ENCODE measurements around the gene SPNS2.

The SPNS2 gene

DNA sequence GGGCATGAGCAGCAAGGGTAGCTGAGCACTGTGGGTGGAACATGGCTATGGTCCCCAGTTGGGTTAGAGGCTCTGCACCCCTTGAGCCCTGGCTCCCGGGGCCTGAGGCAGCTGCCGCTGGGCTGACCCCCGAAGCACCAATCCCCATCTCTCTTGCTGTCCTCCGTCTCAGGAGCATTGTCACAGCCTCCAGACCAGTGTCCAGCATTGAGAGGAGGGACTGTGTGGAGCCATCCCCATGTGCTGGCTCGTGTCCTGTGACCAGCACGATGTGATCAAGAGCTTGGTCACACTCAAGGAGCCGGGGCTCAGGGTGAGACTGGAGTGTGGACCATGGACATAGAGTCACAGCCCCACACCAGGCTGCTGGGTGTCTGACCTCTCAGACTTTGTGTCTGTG, 88.5 kb downstream of the SPNS2 start:
- no peak overlapping the region for H3K27ac ChIP-seq
- TF ChIP-seq, protein P1, sequence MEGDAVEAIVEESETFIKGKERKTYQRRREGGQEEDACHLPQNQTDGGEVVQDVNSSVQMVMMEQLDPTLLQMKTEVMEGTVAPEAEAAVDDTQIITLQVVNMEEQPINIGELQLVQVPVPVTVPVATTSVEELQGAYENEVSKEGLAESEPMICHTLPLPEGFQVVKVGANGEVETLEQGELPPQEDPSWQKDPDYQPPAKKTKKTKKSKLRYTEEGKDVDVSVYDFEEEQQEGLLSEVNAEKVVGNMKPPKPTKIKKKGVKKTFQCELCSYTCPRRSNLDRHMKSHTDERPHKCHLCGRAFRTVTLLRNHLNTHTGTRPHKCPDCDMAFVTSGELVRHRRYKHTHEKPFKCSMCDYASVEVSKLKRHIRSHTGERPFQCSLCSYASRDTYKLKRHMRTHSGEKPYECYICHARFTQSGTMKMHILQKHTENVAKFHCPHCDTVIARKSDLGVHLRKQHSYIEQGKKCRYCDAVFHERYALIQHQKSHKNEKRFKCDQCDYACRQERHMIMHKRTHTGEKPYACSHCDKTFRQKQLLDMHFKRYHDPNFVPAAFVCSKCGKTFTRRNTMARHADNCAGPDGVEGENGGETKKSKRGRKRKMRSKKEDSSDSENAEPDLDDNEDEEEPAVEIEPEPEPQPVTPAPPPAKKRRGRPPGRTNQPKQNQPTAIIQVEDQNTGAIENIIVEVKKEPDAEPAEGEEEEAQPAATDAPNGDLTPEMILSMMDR (conservative IDR thresholded peaks at IDR 0.05): no peak

DNA sequence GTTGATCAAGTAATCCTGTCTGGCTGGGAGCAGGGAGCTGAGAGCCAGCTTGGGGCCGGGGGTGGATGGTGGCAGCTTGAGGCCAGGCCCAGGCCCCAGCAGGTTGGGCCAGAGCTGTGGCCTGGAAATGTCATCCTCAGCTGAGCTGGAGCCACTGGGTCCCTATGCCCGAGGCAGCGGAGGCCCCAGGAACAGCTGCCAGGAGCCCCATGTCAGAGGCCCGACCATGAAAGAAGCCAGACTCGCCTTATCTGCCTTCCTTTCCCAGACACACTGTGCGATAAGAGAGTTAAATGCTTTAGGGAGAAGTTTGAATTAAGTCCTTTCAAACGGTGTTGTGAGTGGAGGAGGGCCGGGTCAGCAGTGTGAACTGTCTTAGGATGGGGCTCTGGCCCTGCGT, 89.1 kb downstream of the SPNS2 start:
- H3K27ac ChIP-seq: no peak overlapping the region
- TF ChIP-seq, protein P1 (conservative IDR thresholded peaks at IDR 0.05): no peak

- TF ChIP-seq, protein P1 (conservative IDR thresholded peaks at IDR 0.05): no peak
- H3K27ac ChIP-seq: no peak overlapping the region
Observed at GRCh38 chr17:4588391-4588790, 89.7 kb downstream of the SPNS2 start.

Data from VCaP (cell line).